ENCODE results near the gene KCNA2. TPM values are rescaled to one million over a fixed set of nuclear protein-coding genes. Genes with fewer than 3 reads are reported as not detected.
A peak's percentile ranks its signal among the peaks of the same experiment; 100 is the strongest.

Gene KCNA2
- total and polyA plus RNA-seq, 4 donors: 0.02 to 0.68 (median 0.15) TPM

DNA sequence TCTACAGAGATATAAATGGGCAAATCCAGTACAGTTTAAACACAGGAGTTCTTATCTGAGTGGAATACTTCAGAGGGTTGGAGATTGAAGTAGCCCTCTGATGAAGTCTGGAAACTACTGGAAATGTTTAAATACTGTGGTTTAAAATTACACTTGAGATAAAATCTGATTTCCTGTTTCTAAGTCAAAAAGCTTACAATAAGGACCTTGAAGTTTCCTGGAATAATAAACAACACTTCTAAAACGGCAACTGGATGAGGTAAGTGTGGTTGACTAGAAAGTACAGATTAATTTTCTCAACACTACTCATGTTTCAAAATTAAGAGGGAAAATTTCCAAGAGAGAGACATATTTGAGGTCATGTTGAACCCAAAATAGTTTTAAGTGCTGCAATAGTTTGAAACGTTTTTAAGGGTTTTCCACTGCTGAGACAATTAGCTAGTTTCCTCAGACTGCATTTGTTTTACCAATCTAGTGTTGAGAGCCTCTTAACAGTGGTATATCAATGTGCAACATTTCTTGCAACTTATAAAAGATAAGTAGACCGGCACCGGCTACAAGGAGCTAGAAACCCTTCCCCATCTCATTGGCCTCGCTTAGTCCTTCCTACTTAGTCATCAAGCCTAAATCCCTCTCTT lies 41.2 kb upstream of the KCNA2 start:
- peak overlapping the region in 1 of 2 donors; percentile 32 for H3K27ac ChIP-seq (ENCODE audit: low read depth in 1 of 2, low read length in 1 of 2)
- DNase-seq (peak in 2 of 3 donors; percentile 91 to 96), ATAC-seq (ENCODE audit: insufficient read depth, low FRiP score) (peak; percentile 38)
- no peak overlapping the region for H3K4me3 ChIP-seq
- 4 to 6% methylated on average over 5 of the region's 5 CpGs for WGBS, 2 donors
- H3K9me3 ChIP-seq (ENCODE audit: control insufficient read depth in 4 of 4, insufficient read depth in 3 of 4, low read length in 3 of 4): no peaks in the 10 kb centered on the region
- no peaks in the 10 kb centered on the region for H3K36me3 ChIP-seq (ENCODE audit: control insufficient read depth in 4 of 4, insufficient read depth in 4 of 4, low read length in 4 of 4)
- TF ChIP-seq, protein P1, sequence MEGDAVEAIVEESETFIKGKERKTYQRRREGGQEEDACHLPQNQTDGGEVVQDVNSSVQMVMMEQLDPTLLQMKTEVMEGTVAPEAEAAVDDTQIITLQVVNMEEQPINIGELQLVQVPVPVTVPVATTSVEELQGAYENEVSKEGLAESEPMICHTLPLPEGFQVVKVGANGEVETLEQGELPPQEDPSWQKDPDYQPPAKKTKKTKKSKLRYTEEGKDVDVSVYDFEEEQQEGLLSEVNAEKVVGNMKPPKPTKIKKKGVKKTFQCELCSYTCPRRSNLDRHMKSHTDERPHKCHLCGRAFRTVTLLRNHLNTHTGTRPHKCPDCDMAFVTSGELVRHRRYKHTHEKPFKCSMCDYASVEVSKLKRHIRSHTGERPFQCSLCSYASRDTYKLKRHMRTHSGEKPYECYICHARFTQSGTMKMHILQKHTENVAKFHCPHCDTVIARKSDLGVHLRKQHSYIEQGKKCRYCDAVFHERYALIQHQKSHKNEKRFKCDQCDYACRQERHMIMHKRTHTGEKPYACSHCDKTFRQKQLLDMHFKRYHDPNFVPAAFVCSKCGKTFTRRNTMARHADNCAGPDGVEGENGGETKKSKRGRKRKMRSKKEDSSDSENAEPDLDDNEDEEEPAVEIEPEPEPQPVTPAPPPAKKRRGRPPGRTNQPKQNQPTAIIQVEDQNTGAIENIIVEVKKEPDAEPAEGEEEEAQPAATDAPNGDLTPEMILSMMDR (IDR thresholded peaks at IDR 0.05; ENCODE audit: control extremely low read depth, extremely low read depth): no peak
- no peak overlapping the region for H3K9ac ChIP-seq (ENCODE audit: insufficient read depth in 1 of 2, low read length in 2 of 2)
- H3K4me1 ChIP-seq (ENCODE audit: control insufficient read depth in 5 of 5, insufficient read depth in 5 of 5, low read length in 5 of 5): peaks cover 2 to 51% (median 19%) of the 10 kb centered on the region in 5 donors
- H3K27me3 ChIP-seq (ENCODE audit: control insufficient read depth in 3 of 3, insufficient read depth in 3 of 3, low read length in 2 of 3): no peaks in the 10 kb centered on the region

- Histone ChIP-seq H3K9me3 (ENCODE audit: control insufficient read depth in 4 of 4, insufficient read depth in 3 of 4, low read length in 3 of 4) (no peaks in the 10 kb centered on the region), H3K4me1 (ENCODE audit: control insufficient read depth in 5 of 5, insufficient read depth in 5 of 5, low read length in 5 of 5) (peaks cover 2 to 51% (median 19%) of the 10 kb centered on the region in 5 donors), H3K27me3 (ENCODE audit: control insufficient read depth in 3 of 3, insufficient read depth in 3 of 3, low read length in 2 of 3) (no peaks in the 10 kb centered on the region), H3K36me3 (ENCODE audit: control insufficient read depth in 4 of 4, insufficient read depth in 4 of 4, low read length in 4 of 4) (no peaks in the 10 kb centered on the region), H3K9ac (ENCODE audit: insufficient read depth in 1 of 2, low read length in 2 of 2) (no peak overlapping the region), H3K27ac (ENCODE audit: low read depth in 1 of 2, low read length in 1 of 2) (no peak overlapping the region), H3K4me3 (no peak overlapping the region)
- WGBS, 2 donors: 51 to 64% methylated on average over 4 of the region's 4 CpGs
- DNase-seq (peak in 2 of 3 donors; percentile 60 to 71), ATAC-seq (ENCODE audit: insufficient read depth, low FRiP score) (peak; percentile 48)
- TF ChIP-seq, protein P1 (IDR thresholded peaks at IDR 0.05; ENCODE audit: control extremely low read depth, extremely low read depth): no peak
These were observed 39.9 kb upstream of the KCNA2 start for GRCh38 chr1:110645821-110646735.

- peaks cover 2 to 51% (median 19%) of the 10 kb centered on the region in 5 donors for H3K4me1 ChIP-seq (ENCODE audit: control insufficient read depth in 5 of 5, insufficient read depth in 5 of 5, low read length in 5 of 5)
- peak in 1 of 3 donors; percentile 9 for DNase-seq
- TF ChIP-seq, protein P1 (IDR thresholded peaks at IDR 0.05; ENCODE audit: control extremely low read depth, extremely low read depth): no peak
These were observed 39.1 kb upstream of the KCNA2 start for GRCh38 chr1:110645211-110645610.

More at GRCh38 chr1:110645211-110645610, 39.1 kb upstream of the KCNA2 start:
- Histone ChIP-seq H3K27ac (ENCODE audit: low read depth in 1 of 2, low read length in 1 of 2) (no peak overlapping the region), H3K9me3 (ENCODE audit: control insufficient read depth in 4 of 4, insufficient read depth in 3 of 4, low read length in 3 of 4) (no peaks in the 10 kb centered on the region), H3K4me3 (no peak overlapping the region), H3K27me3 (ENCODE audit: control insufficient read depth in 3 of 3, insufficient read depth in 3 of 3, low read length in 2 of 3) (peaks cover 0 to 3% (median 2%) of the 10 kb centered on the region in 3 donors), H3K9ac (ENCODE audit: insufficient read depth in 1 of 2, low read length in 2 of 2) (no peak overlapping the region), H3K36me3 (ENCODE audit: control insufficient read depth in 4 of 4, insufficient read depth in 4 of 4, low read length in 4 of 4) (no peaks in the 10 kb centered on the region)
- ATAC-seq (ENCODE audit: insufficient read depth, low FRiP score): no peak
